Mucosa of descending colon (tissue), 3 donors: ENCODE results near the gene FBXO11. TPM values are rescaled to one million over a fixed set of nuclear protein-coding genes. Genes with fewer than 3 reads are reported as not detected.
A peak's percentile ranks its signal among the peaks of the same experiment; 100 is the strongest.
"Not testable (repeated sequence)": the region's sequence is repeated elsewhere in the genome, so short reads cannot be mapped to it uniquely, and the experiment has no call there.

Experiments used
- ATAC-seq: fragments of 200-7000 bp; cut with Tn5 transposase; one replicate; pipeline ENCODE4 v1.9.1; 2020; ENCODE audit warnings: mild to moderate bottlenecking, moderate library complexity
- DNase-seq, 3 donors: peaks; one replicate each; pipeline ENCODE4 v3.0.0-alpha.2; 2020
- H3K36me3 ChIP-seq: fragments of 200-600 bp; one replicate; pipeline ENCODE4 v1.8.0; 2021; ENCODE audit warnings: low read depth, mild to moderate bottlenecking
- H3K4me1 ChIP-seq: fragments of 200-600 bp; one replicate; pipeline ENCODE4 v1.8.0; 2021; ENCODE audit warnings: low read depth, mild to moderate bottlenecking
- H3K4me3 ChIP-seq: fragments of 200-600 bp; one replicate; pipeline ENCODE4 v1.8.0; 2021; ENCODE audit warnings: mild to moderate bottlenecking
- H3K9me3 ChIP-seq: fragments of 200-600 bp; one replicate; pipeline ENCODE4 v1.8.0; 2021; ENCODE audit warnings: mild to moderate bottlenecking
- intact Hi-C, 2 donors: fragments of 100-400 bp; cut with DNase I in 1 of 2; cut with micrococcal nuclease in 1 of 2; formaldehyde crosslinking; loops; one replicate each; pipeline versions ENCODE4 v1.11.0 to v1.11.1; 2022; cut with DNase I, micrococcal nuclease
- total RNA-seq, 3 donors: library from RNA; stranded (reverse); fragmentation: NEBNext Ultra II Directional in 2 of 3; extraction: Animal tissue kit (Norgen Biotek cat#: 25700) in 2 of 3; gene quantifications; one replicate each; pipeline versions ENCODE4 v1.2.1 to v1.2.4, GENCODE V29; 2021 to 2023
- TF ChIP-seq, protein P1 (sequence below): fragments of 200-600 bp; IDR thresholded peaks from one replicate; pipeline ENCODE4 v1.8.0; 2022; ENCODE audit warnings: antibody characterized with exemption, mild to moderate bottlenecking
- donor health status: DM: no; HTN: no; CAD: no; lungs with moderate emphysema.
- donor health status: DM: no; HTN: no; CAD: no.
- donor health status: DM: no; HTN: yes; CAD: no.

FBXO11 gene
- total RNA-seq, 3 donors from 2014 or later: 40.7 to 70.4 (median 46.7) TPM

DNA sequence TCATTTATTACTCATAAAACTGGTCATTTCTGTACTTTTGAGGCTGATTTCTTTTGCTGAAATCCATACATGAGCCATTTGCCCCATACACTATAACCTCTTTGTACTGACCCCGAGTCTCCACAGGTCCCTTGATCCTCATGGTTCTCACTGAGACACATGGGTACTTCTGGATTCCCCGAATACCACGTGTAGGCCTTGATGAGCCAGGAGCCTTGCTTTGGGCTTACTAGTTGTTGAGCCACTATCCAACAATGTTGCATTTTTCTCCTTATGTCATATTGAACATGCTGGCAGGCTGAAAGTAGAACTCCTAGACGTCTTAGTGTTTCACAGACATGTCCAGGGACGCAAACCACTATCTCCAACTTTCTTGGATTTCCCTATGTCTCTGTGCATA, 2.4 kb upstream of the FBXO11 start:
- peaks cover 3% of the 10 kb centered on the region for H3K4me1 ChIP-seq
- ATAC-seq: no peak
- no peaks in the 10 kb centered on the region for H3K9me3 ChIP-seq
- TF ChIP-seq, protein P1, sequence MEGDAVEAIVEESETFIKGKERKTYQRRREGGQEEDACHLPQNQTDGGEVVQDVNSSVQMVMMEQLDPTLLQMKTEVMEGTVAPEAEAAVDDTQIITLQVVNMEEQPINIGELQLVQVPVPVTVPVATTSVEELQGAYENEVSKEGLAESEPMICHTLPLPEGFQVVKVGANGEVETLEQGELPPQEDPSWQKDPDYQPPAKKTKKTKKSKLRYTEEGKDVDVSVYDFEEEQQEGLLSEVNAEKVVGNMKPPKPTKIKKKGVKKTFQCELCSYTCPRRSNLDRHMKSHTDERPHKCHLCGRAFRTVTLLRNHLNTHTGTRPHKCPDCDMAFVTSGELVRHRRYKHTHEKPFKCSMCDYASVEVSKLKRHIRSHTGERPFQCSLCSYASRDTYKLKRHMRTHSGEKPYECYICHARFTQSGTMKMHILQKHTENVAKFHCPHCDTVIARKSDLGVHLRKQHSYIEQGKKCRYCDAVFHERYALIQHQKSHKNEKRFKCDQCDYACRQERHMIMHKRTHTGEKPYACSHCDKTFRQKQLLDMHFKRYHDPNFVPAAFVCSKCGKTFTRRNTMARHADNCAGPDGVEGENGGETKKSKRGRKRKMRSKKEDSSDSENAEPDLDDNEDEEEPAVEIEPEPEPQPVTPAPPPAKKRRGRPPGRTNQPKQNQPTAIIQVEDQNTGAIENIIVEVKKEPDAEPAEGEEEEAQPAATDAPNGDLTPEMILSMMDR: no peak
- intact Hi-C loops: loop anchor here in 1 of 2 donors (5.0 kb wide), 1 partner anchor 199 kb away; no protein-coding TSS in a partner anchor
- H3K4me3 ChIP-seq: no peak overlapping the region
- H3K36me3 ChIP-seq: no peaks in the 10 kb centered on the region
- no peak for DNase-seq

DNA sequence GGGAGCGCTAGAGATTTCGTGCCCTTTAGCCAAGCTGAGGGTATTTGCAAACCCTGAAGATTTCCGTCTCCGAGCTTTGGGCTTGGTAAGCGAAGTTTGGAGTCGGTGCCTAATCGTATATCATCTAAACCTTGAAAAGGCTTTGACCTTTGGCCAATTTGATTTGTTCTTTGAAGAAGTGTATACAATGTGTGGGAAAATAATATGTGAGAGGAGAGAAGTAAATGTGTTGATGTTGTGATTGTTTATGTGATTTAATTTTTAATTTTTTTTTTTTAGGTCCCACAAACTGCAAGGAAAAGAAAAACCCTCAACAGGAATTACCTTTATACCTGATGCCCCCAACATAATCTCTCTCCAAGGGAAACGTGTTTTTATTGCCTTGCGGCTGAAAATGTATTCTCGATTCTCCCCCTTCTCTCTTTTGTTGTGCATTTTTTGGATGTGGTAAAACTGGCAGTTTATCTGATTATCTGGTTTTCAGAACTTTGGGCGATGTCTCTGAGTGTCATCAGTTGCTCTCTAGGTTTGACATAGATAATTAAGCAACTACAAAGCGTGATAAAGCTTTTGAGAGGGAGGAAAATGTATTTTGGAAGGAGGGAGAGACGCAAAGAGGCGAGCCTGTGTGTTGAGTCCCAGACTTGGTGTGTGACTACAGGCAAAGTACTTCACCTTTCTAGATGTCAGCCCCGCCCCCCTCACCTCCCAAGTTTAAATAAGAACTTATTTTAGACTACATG, 912 bp upstream of the FBXO11 start:
- Histone ChIP-seq H3K4me3 (peak overlapping the region; percentile 21), H3K36me3 (no peaks in the 10 kb centered on the region), H3K9me3 (no peaks in the 10 kb centered on the region), H3K4me1 (peaks cover 8% of the 10 kb centered on the region)
- intact Hi-C loops: loop anchor here in 1 of 2 donors (5.0 kb wide), 1 partner anchor 200 kb away; no protein-coding TSS in a partner anchor
- TF ChIP-seq, protein P1: peak; percentile 44
- ATAC-seq (peak; percentile 50), DNase-seq (peak in 2 of 3 donors; percentile 37 to 68)

DNA sequence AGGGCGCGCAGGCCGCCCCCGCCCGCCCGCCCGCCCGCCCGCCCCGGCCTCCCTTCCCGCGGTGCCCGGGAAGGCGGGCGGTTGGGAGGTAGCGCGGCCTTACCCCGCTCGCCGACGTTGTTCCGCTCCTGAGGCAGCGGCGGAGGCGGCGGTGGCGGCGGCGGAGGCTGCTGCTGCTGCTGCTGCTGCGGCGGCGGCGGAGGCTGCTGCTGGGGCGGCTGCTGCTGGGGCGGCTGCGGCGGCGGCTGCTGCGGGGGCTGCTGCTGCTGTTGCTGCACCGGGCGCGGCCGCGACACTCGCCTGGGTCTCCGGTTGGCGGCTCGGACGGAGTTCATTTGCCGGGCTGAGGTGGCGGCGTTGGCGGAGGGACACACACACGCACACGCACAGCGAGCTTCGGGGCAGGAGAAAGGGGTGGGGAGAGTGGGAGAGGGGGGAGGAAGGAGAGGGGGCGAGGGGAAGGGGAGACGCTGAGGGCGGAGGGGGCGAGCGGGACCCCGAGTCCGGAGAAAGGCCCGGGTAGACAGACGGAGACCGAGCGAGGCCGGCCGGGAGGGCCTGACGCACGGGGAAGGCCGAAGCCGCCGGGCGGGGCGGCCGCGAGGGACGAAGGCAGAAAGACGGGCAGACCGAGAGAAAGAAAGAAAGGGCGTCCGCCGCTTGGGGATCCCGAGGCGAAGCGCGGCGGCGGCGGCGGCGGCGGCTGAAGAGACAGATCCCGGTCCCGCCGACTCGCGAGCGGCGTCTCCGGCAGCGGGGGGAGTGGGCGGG, 727 bp downstream of the FBXO11 start:
- H3K9me3 ChIP-seq: no peaks in the 10 kb centered on the region
- H3K4me1 ChIP-seq: peaks cover 8% of the 10 kb centered on the region
- DNase-seq (peak; percentile 60 to 80 (median 79)), ATAC-seq (peak; percentile 32)
- peak overlapping the region; percentile 93 for H3K4me3 ChIP-seq
- intact Hi-C loops: loop anchor here in 1 of 2 donors (5.0 kb wide), 1 partner anchor 202 kb away; no protein-coding TSS in a partner anchor
- H3K36me3 ChIP-seq: no peaks in the 10 kb centered on the region
- TF ChIP-seq, protein P1: no peak

DNA sequence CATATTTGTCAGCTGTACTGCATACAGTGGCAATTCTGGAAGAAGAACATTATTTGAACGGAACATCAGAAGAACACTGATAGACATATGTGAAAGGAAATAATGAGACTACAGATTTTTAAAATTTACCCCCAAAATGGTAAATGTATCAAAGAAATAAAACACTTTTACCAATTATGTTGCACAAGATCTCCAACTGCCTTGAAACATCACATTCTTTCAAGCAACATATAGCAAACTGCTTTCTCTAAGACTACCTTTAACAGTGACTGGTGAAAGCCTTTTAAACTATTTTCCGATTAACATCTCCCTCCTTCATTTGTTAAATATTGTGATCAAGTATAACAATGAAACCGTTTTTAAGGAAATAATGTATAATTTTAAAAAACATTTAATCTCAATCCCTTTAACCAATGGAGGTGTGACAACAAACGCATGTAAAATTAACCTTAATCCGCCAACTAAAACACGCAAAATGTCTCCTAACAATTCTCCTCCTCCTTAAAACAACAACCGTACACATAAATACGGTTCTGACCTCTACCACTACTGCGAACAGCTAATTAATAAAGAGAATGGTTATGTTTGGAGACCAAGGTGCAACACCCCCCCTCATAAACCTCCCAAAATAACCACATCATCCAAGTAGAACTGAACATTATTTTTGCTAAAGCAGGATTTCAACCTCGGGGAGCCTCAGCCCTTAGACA, 2.4 kb downstream of the FBXO11 start:
- ATAC-seq (no peak), DNase-seq (no peak)
- intact Hi-C loops: no loop called here
- Histone ChIP-seq H3K36me3 (no peaks in the 10 kb centered on the region), H3K4me3 (no peak overlapping the region), H3K9me3 (no peaks in the 10 kb centered on the region), H3K4me1 (peaks cover 8% of the 10 kb centered on the region)
- TF ChIP-seq, protein P1: no peak

DNA sequence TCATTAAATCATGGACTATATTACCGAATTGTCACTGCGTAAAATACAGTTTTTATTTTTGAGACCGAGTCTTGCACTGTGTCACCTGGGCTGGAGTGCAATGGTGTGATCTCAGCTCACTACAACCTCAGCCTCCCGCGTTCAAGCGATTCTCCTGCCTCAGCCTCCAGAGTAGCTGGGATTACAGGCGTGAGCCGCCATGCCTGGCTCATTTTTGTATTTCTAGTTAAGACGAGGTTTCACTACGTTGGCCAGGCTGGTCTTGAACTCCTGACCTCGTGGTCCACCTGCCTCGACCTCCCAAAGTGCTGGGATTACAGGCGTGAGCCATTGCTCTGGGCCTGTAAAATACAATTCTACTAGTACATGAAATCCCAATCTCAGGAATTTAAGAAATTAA, 4.4 kb downstream of the FBXO11 start:
- intact Hi-C loops, H3K36me3 ChIP-seq, DNase-seq, H3K9me3 ChIP-seq, ATAC-seq, H3K4me3 ChIP-seq: not testable (repeated sequence)
- peaks cover 13% of the 10 kb centered on the region for H3K4me1 ChIP-seq
